ENCODE measurements around the gene NDE1.
"Not testable (repeated sequence)": the region's sequence is repeated elsewhere in the genome, so short reads cannot be mapped to it uniquely, and the experiment has no call there.

NDE1 gene

GRCh38 chr16:15701367-15701766, 51.3 kb downstream of the NDE1 start:
- no peak for DNase-seq (ENCODE audit: low read depth)

GRCh38 chr16:15701975-15702970, 52.2 kb downstream of the NDE1 start:
- DNase-seq (ENCODE audit: low read depth): no peak

- no peak for DNase-seq (ENCODE audit: low read depth)
Measured at GRCh38 chr16:15703029-15703736, 53.1 kb downstream of the NDE1 start.

GRCh38 chr16:15704545-15704987, 54.5 kb downstream of the NDE1 start:
- peak; percentile 50 for DNase-seq (ENCODE audit: low read depth)

GRCh38 chr16:15705064-15705565, 55.1 kb downstream of the NDE1 start:
- DNase-seq (ENCODE audit: low read depth): no peak

- DNase-seq (ENCODE audit: low read depth): no peak
Measured at GRCh38 chr16:15707332-15707731, 57.3 kb downstream of the NDE1 start.

GRCh38 chr16:15708096-15708495, 58.1 kb downstream of the NDE1 start:
- no peak for DNase-seq (ENCODE audit: low read depth)

GRCh38 chr16:15708997-15709396, 59.0 kb downstream of the NDE1 start:
- no peak for DNase-seq (ENCODE audit: low read depth)

- no peak for DNase-seq (ENCODE audit: low read depth)
Measured at GRCh38 chr16:15714393-15715172, 64.5 kb downstream of the NDE1 start.

GRCh38 chr16:15715221-15715620, 65.2 kb downstream of the NDE1 start:
- DNase-seq (ENCODE audit: low read depth): no peak

GRCh38 chr16:15716694-15717447, 66.8 kb downstream of the NDE1 start:
- no peak for DNase-seq (ENCODE audit: low read depth)

GRCh38 chr16:15721018-15721417, 71.0 kb downstream of the NDE1 start:
- DNase-seq (ENCODE audit: low read depth): no peak

GRCh38 chr16:15723808-15724207, 73.8 kb downstream of the NDE1 start:
- DNase-seq (ENCODE audit: low read depth): no peak

- no peak for DNase-seq (ENCODE audit: low read depth)
Measured at GRCh38 chr16:15725641-15726240, 75.7 kb downstream of the NDE1 start.

- no peak for DNase-seq (ENCODE audit: low read depth)
Measured at GRCh38 chr16:15726715-15727114, 76.7 kb downstream of the NDE1 start.

- not testable (repeated sequence) for DNase-seq (ENCODE audit: low read depth)
Measured at GRCh38 chr16:15727697-15728096, 77.7 kb downstream of the NDE1 start.

- no peak for DNase-seq (ENCODE audit: low read depth)
Measured at GRCh38 chr16:15729152-15729551, 79.1 kb downstream of the NDE1 start.

GRCh38 chr16:15732416-15732815, 82.4 kb downstream of the NDE1 start:
- DNase-seq (ENCODE audit: low read depth): no peak

GRCh38 chr16:15735610-15736009, 85.6 kb downstream of the NDE1 start:
- no peak for DNase-seq (ENCODE audit: low read depth)

- no peak for DNase-seq (ENCODE audit: low read depth)
Measured at GRCh38 chr16:15736529-15736928, 86.5 kb downstream of the NDE1 start.

- DNase-seq (ENCODE audit: low read depth): no peak
Measured at GRCh38 chr16:15737140-15737644, 87.1 kb downstream of the NDE1 start.
